Panc1 (cell line): ENCODE data around the gene PKD2L2. TPM values are rescaled to one million over a fixed set of nuclear protein-coding genes. Genes with fewer than 3 reads are reported as not detected.

Experiments
- ATAC-seq: fragments of 200-7000 bp; cut with Tn5 transposase; 2 replicates; pipeline ENCODE4 v1.9.1; 2020; ENCODE audit warnings: mild to moderate bottlenecking, moderate library complexity
- BruUV-seq: library from RNA; stranded (reverse); fragments of 400-500 nt; replicated peaks from 2 replicates; lab custom pipeline; 2021; lab: Mats Ljungman, UMichigan
- CTCF ChIA-PET: fragments of 300-600 bp; sonication (Branson Sonifier 250); formaldehyde crosslinking; loops from one replicate; lab custom pipeline; 2022; ENCODE audit warnings: antibody characterized with exemption; lab: Charles Lee
- POLR2A ChIA-PET: fragments of 300-600 bp; sonication (Branson Sonifier 250); formaldehyde crosslinking; loops from one replicate; lab custom pipeline; 2022; ENCODE audit warnings: antibody characterized with exemption; lab: Charles Lee
- DNase-seq: peaks from one replicate; pipeline ENCODE4 v3.0.0-alpha.2; 2010; ENCODE audit warnings: low read depth, low spot score
- H3K27ac ChIP-seq: 2 replicates; pipeline ENCODE4 v1.5.1; 2011; ENCODE audit warnings: mild to moderate bottlenecking, low read length, inconsistent platforms
- H3K27me3 ChIP-seq: fragments of 200-500 bp; sonication (Bioruptor generic); 2 replicates; pipeline ENCODE4 v1.6.0; 2014; ENCODE audit warnings: low read length, inconsistent platforms; ENCODE audit not compliant: control insufficient read depth, insufficient read depth
- H3K36me3 ChIP-seq: fragments of 200-500 bp; sonication (Bioruptor generic); 2 replicates; pipeline ENCODE4 v1.5.1; 2014; ENCODE audit warnings: inconsistent platforms, mild to moderate bottlenecking, low read length, moderate library complexity; ENCODE audit not compliant: control insufficient read depth, insufficient read depth
- H3K4me1 ChIP-seq: 2 replicates; pipeline ENCODE4 v1.5.1; 2011; ENCODE audit warnings: inconsistent platforms, mild to moderate bottlenecking, low read length, moderate library complexity; ENCODE audit not compliant: control insufficient read depth, insufficient read depth
- H3K4me3 ChIP-seq, 2 experiments: 2 replicates each; pipeline ENCODE4 v1.5.1; 2011 to 2012; ENCODE audit warnings: low read depth in 2 of 2, low read length in 2 of 2, mild to moderate bottlenecking in 2 of 2, inconsistent platforms in 1 of 2, moderate library complexity in 1 of 2
- H3K9me3 ChIP-seq: fragments of 200-500 bp; sonication (Bioruptor generic); 2 replicates; pipeline ENCODE4 v1.5.1; 2014; ENCODE audit warnings: low read depth, mild to moderate bottlenecking, inconsistent platforms, low read length, moderate library complexity; ENCODE audit not compliant: control insufficient read depth, insufficient read depth
- CTCF ChIP-seq: fragments of 450-650 bp; IDR thresholded peaks from 2 replicates; pipeline ENCODE4 v1.5.1; 2017; ENCODE audit warnings: mild to moderate bottlenecking
- POLR2AphosphoS5 ChIP-seq: IDR thresholded peaks from 2 replicates; pipeline ENCODE4 v1.6.1; 2012; ENCODE audit warnings: mild to moderate bottlenecking, low read depth, low read length, moderate library complexity
- REST ChIP-seq, 2 experiments: IDR thresholded peaks; 2 replicates each; pipeline ENCODE4 v1.6.1; 2011 to 2012; ENCODE audit warnings: low read depth in 2 of 2, control low read depth in 1 of 2, low read length in 1 of 2, mild to moderate bottlenecking in 1 of 2, moderate library complexity in 1 of 2; ENCODE audit not compliant: insufficient read depth in 1 of 2
- SIN3A ChIP-seq: IDR thresholded peaks from 2 replicates; pipeline ENCODE4 v1.6.1; 2012; ENCODE audit warnings: low read depth, mild to moderate bottlenecking, low read length, moderate library complexity, borderline replicate concordance; ENCODE audit not compliant: insufficient read depth
- TCF7L2 ChIP-seq: IDR thresholded peaks from 2 replicates; pipeline ENCODE4 v1.6.1; 2011; ENCODE audit warnings: mild to moderate bottlenecking, low read depth, low read length, inconsistent platforms
- in situ Hi-C: cut with HindIII; loops from 2 replicates; pipeline ENCODE4 v1.10.0; 2016; ENCODE audit warnings: low sequenced_read_pairs, low pct_unique_long_range_greater_than_20kb
- intact Hi-C: fragments of 100-400 bp; cut with micrococcal nuclease; formaldehyde crosslinking; loops from one replicate; pipeline ENCODE4 v1.10.0; 2022; ENCODE audit not compliant: unreplicated experiment
- total RNA-seq: library from RNA; stranded (reverse); gene quantifications from one replicate; pipeline ENCODE4 v1.2.1, GENCODE V29; 2021; ENCODE audit not compliant: unreplicated experiment

The PKD2L2 gene
- total RNA-seq, 1 experiment from 2014 or later = not detected

GRCh38 chr5:137957948-137958347, 68.7 kb downstream of the PKD2L2 start:
- BruUV-seq = no TSS peak
- no peak for ATAC-seq
- Histone ChIP-seq H3K9me3 (no peaks in the 10 kb centered on the region), H3K4me3 (no peak overlapping the region), H3K4me1 (no peaks in the 10 kb centered on the region), H3K27me3 (no peaks in the 10 kb centered on the region), H3K27ac (no peak overlapping the region), H3K36me3 (peaks cover 18% of the 10 kb centered on the region)
- intact Hi-C loops = no loop called here
- ChIA-PET POLR2A (no interaction called here), CTCF (no interaction called here)
- DNase-seq = no peak
- in situ Hi-C loops = no loop called here
- TF ChIP-seq CTCF (no peak), REST (IDR thresholded peaks at IDR 0.05; ENCODE audit: insufficient read depth in 1 of 2, low read depth in 2 of 2, low read length in 1 of 2) (no peak), SIN3A (no peak), POLR2AphosphoS5 (no peak), TCF7L2 (no peak)

GRCh38 chr5:137959488-137959887, 70.2 kb downstream of the PKD2L2 start:
- CTCF ChIA-PET = no interaction called here
- in situ Hi-C loops (no loop called here), intact Hi-C loops (no loop called here)
- POLR2A ChIA-PET = interaction anchor here (0.6 kb wide), 1 partner anchor 58 kb away, joined by 6 read pairs; no protein-coding TSS in a partner anchor
- H3K27me3 ChIP-seq = no peaks in the 10 kb centered on the region
- H3K27ac ChIP-seq = no peak overlapping the region
- TF ChIP-seq TCF7L2 (no peak), CTCF (no peak), POLR2AphosphoS5 (no peak), REST (IDR thresholded peaks at IDR 0.05; ENCODE audit: insufficient read depth in 1 of 2, low read depth in 2 of 2, low read length in 1 of 2) (no peak), SIN3A (no peak)
- DNase-seq (no peak), ATAC-seq (no peak)
- no TSS peak for BruUV-seq
- H3K4me3 ChIP-seq = no peak overlapping the region
- peaks cover 18% of the 10 kb centered on the region for H3K36me3 ChIP-seq
- no peaks in the 10 kb centered on the region for H3K4me1 ChIP-seq
- H3K9me3 ChIP-seq = no peaks in the 10 kb centered on the region
